Iris pigment epithelial cell (primary cell): Measurements from ENCODE around the gene CDT1.
A peak's percentile ranks its signal among the peaks of the same experiment; 100 is the strongest.
"Not testable (repeated sequence)": the region's sequence is repeated elsewhere in the genome, so short reads cannot be mapped to it uniquely, and the experiment has no call there.

Source experiments
- DNase-seq: peaks from one replicate; pipeline ENCODE4 v3.0.0-alpha.2; 2011; ENCODE audit warnings: low read depth

The CDT1 gene

DNA sequence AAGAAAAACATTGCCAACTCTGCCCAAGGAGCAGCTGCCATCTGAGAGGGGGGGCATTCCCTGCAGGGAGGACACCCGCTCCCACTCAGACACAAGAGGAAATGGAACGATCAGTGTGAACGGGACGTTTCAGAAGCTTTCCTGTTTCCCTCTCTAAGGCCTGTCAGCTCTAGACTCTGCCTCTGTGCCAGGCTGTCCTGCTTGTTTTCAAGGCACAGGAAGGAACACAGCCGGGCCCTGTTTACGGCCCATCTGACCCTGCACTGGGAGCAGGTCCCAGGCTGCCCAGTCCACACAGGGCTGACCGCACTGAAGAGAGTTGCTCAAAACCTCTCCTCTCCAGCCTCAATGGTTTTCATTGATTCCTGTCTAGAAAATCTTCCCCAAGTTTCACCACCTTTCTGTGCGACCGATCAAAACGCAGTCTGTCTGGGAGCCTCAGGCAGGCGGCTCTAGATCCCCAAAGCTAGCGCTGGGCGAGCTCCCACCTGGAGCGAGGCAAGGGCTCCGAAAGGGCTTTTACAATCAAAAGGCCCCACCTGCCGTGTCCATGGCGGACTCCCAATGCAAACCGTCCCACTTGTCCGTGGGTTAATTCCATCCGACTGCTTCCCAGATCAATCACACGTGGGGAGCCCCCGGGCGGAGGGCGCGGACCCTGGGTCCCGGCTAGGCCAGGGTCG, 20.1 kb upstream of the CDT1 start:
- DNase-seq: peak; percentile 38

DNA sequence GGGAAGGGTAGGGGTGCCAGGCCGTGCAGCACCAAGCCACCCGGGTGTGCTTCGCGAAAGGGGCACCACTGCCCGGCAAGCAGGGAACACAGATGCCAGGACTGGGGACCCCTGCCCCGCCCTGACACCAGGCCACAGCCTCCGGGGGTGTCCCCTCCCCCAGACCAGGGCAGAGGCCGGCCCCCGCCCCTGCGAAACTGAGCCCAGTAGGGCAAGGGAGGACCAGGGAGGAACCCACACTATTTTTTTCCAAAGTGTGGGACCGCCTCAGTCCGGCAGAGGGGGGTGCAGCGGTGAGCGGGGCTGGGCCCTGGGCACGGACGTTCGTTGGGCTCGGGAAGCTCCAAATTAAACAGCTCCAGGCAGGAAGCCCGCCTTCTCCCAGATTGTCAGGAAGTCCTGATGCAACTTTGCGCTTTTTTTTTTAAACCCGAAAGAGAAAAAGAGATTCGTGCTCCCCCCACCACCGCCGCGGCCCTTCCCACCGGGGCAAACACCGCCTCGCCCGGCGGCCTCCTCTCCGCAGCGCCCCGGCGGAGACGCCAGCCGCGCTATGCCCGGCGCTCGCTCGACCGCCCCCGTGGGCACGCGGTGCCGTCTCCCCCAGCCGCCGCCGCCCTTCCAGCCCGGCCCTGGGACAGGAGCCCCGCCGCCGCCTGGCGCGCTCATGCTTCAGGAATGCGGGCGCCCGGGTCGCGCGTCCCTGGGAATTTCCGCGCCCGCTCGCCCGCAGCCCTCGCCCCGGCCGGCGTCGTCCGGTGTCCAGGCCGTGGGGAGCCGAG, 19.3 kb upstream of the CDT1 start:
- peak; percentile 74 for DNase-seq

- no peak for DNase-seq
Observed at GRCh38 chr16:88784856-88785105, 18.8 kb upstream of the CDT1 start.

DNA sequence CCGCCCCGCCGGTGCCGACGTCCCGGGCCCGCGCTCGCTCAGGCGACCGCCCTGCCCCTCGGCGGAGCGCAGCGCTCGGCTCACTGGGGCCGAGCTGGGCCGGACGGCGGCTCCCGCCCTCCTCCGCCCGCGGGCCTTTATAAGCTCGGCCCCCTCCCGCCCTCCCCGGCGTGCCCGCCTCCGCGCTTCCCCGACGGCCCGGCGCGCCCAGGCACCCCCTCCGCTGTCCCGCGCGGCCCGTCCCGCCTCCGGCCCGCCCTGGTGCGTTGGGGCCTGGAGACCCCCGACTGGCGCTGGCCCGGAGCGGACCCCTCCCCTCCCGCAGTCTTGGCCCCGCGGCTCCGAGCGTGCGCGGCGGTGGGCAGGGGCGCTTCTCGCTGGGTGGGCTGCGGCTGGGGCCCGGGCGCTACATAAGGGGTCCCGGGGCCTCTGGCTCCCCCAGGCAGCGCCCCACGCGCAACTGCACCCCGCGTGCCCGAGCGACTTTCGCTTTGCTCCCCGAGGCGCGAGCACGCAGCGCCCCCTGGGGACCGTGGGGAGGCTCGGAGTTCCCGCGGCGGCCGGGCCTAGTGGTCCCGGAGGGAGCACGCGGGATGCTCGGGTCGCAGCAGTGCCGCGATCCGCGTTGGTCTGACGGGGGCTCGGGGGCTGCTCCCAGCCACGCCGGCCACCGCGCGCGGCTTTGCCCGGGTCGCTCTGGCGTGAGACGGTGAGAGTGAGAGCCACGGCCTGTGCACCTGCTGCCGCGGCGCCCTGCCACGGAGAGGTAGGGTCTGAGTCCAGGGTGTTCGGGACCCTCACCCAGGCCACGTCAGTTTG, 18.3 kb upstream of the CDT1 start, which contains the start of gene PIEZO1:
Gene PIEZO1, minus strand, starts transcription at position 115 of the 819 bp plus-strand sequence. CDS start 256 bp downstream, outside the sequence.
- DNase-seq: peak; percentile 49

DNA sequence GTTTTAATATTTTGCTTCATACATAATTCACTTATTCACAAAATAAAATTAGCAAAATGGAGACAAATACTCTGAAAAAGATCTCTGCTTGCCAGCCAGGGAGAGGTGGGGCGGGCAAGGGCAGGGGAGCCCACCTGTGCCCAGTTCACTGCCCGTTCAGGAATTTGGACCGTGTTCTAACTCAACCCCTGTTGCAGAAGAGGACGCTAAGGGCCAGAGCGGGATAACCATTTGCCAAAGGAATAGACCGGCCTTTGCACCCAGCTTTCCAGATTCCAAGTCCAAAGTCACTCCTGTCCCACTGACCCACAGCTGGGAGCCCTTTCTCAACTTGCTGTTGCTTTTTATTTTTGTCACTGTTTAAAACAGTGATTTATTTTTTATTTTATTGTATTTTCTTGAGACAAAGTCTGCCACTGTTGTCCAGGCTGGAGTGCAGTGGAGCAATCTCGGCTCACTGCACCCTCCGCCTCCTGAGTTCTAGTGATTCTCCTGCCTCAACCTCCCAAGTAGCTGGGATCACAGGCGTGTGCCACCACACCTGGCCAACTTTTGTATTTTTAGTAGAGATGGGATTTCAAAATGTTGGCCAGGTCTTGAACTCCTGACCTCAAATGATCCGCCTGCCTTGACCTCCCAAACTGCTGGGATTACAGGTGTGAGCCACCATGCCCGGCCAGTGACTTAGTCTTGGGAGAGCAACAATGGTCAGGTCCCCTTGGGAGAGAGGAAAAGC, 15.8 kb upstream of the CDT1 start:
- no peak for DNase-seq

GRCh38 chr16:88788749-88789148, 14.8 kb upstream of the CDT1 start:
- not testable (repeated sequence) for DNase-seq

DNA sequence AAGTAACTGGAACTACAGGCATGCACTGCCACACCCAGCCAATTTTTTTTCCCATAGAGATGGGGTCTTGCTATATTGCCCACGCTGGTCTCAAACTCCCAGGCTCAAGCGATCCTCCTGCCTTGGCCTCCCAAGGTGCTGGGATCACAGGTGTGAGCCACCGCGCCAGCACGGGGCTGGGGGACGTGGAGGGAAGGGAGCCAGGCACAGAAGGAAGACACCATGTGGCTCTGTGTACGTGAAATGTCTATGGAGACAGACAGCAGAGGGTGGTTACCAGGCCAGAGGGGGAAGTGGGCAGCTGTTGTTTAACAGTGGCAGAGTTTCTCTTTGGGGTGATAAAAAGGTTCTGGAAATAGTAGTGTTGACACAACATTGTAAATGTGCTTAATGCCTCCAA, 14.0 kb upstream of the CDT1 start:
- no peak for DNase-seq

- DNase-seq: peak; percentile 39
Observed at GRCh38 chr16:88790312-88791211, 13.0 kb upstream of the CDT1 start.

DNA sequence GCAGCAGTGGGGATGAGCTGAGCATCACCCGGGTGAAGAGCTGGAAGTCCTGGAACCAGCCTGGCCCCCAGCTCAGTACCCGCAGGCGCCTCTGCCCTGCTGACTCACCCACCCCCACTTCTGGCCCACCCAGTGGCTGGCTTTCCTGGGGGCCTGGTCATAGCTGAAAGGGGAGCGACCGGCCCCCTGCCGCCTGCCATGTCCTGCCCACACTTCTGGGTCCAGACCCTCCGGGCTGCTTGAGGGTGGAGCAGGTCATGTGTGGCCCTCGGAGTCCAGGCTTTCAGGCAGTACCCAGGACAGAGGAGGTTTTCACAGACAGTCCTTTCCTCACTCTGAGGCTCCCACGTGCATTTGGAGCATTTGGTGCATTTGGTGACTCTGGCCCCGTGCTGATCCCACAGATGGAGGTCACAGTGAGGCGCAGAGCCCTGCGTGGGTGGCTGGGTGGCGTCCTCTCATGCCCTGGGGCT, 11.5 kb upstream of the CDT1 start:
- DNase-seq: no peak

GRCh38 chr16:88792668-88793250, 10.8 kb upstream of the CDT1 start:
- DNase-seq: no peak

- no peak for DNase-seq
Observed at GRCh38 chr16:88793251-88793954, 10.2 kb upstream of the CDT1 start.

DNA sequence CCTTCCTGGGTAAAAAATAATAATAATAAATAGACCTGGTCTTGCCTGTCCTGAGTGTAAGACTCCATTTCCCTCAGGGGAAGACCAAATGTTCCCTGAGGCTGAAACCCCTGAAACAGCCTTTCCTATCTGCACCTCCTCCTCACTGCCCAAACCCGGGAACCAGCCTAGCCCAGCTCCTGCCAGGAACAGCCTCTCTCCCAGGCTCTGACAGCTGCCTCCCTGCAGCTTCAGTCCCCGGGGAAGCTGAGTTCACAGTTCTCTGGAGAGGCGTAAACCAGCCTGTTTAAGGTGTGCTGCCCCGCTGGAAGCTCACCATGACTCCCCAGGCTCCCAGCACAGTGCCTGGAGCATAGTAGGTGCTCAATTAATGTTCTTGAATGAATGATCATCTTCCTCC, 7.3 kb upstream of the CDT1 start:
- DNase-seq: no peak

DNA sequence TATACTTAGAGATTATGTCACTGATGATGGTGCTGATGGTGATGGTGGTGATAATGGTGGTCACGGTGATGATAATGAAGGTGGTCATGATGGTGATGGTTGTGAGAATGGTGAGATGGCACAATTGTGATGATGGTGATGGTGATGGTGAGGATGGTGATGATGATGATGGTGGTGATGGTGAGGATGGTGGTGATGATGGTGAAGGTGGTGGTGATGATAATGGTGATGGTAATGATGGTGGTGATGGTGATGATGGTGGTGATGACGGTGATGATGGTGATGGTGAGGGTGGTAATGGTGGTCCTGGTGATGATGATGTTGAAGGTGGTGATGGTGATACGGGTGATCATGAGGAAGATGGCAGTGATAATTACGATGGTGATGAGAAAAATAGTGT, 5.5 kb upstream of the CDT1 start:
- DNase-seq: no peak

DNA sequence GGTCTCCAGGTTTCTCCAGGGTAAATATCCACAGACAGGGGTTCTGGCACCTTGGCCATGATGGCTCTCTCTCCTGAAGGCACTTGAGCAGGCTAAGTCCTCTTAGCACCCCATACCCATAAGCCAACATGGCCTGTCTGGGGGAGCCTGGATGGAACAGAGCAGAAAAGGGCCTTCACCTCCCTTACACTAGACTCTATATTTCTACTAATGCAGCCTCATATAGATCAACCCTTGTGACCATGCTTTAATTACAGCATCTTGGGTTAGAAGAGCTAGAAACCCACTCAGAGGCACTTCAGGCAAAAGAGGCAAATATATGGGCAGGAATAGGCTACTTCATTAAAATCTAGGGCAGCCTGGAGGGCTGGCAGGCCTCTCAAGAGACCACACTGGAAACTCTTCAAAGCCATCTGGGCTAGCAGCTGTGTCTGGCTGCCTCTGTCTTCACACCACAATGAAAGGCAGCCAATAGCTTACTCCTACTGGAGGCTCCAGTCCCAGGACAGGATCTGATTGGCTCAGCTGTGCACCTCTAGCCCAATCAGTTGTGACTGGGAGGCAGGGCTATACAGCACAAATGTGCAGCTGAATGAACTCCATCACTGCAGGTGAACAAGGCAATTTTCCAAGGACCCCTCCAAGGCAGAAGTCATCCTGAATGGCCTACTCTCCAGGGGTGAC, 4.7 kb upstream of the CDT1 start:
- DNase-seq: no peak

- no peak for DNase-seq
Observed at GRCh38 chr16:88799569-88800276, 3.9 kb upstream of the CDT1 start.

DNA sequence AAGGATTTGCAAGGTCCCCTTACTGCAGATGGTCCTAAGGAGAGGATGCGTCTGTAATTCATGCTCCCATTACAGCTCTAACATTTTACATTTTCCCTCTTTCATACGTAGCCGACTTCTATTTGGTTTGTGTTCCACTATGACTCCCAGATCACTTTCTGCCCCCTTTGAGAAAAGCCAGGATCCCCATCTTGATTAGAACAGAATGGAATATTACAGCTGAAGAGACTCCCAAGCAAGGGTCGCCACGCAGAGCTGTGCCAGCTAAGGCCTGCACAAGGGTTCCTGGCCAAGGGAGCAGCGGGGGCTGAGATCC, 3.4 kb upstream of the CDT1 start:
- DNase-seq: no peak

GRCh38 chr16:88804173-88804551, 573 bp downstream of the CDT1 start:
- DNase-seq: no peak

GRCh38 chr16:88804552-88805339, 1.2 kb downstream of the CDT1 start:
- DNase-seq: no peak
